Uterus (tissue), 4 donors: Measurements from ENCODE around the gene TEX261. TPM values are rescaled to one million over a fixed set of nuclear protein-coding genes. Genes with fewer than 3 reads are reported as not detected.
"Not testable (repeated sequence)": the region's sequence is repeated elsewhere in the genome, so short reads cannot be mapped to it uniquely, and the experiment has no call there.

ENCODE experiments used
- DNase-seq, 2 donors: peaks; one replicate each; pipeline ENCODE4 v3.0.0-alpha.2; 2019 to 2020
- H3K27ac ChIP-seq, 2 donors: fragments of 200-600 bp; sonication (generic); 1 replicate in 1 of 2; 2 replicates in 1 of 2; pipeline ENCODE4 v1.5.1; 2016 to 2018
- H3K27me3 ChIP-seq, 2 donors: fragments of 200-600 bp; sonication (generic); one replicate each; pipeline ENCODE4 v1.5.1; 2018 to 2019; ENCODE audit warnings: control low read depth in 1 of 2
- H3K36me3 ChIP-seq, 2 donors: fragments of 200-600 bp; sonication (generic); one replicate each; pipeline ENCODE4 v1.5.1; 2019; ENCODE audit warnings: control low read depth in 1 of 2
- H3K4me1 ChIP-seq, 2 donors: fragments of 200-600 bp; sonication (generic); one replicate each; pipeline ENCODE4 v1.5.1; 2018 to 2019; ENCODE audit warnings: control low read depth in 1 of 2
- H3K4me3 ChIP-seq, 2 donors: fragments of 200-600 bp; sonication (generic); 1 replicate in 1 of 2; 2 replicates in 1 of 2; pipeline ENCODE4 v1.5.1; 2018 to 2019; ENCODE audit warnings: mild to moderate bottlenecking in 1 of 2
- H3K9me3 ChIP-seq, 2 donors: fragments of 200-600 bp; sonication (generic); one replicate each; pipeline ENCODE4 v1.5.1; 2019; ENCODE audit warnings: control low read depth in 1 of 2
- POLR2A ChIP-seq, 2 donors: fragments of 450-650 bp; IDR thresholded peaks; one replicate each; pipeline ENCODE4 v1.6.1; 2016; ENCODE audit warnings: antibody characterized with exemption in 2 of 2, mild to moderate bottlenecking in 1 of 2, moderate library complexity in 1 of 2
- intact Hi-C: fragments of 100-400 bp; cut with DNase I; formaldehyde crosslinking; loops from one replicate; pipeline ENCODE4 v1.15.1; 2023; ENCODE audit warnings: low total_unique reads
- total RNA-seq, 4 donors: library from RNA; depleted of rRNA in 3 of 4; stranded (reverse); fragments of >200 nt in 3 of 4; gene quantifications; one replicate each; pipeline versions ENCODE4 v1.1.0 to v1.2.4, GENCODE V29; 2014 to 2023
- TF ChIP-seq, protein P1 (sequence below), 4 experiments: fragments of 200-600 bp in 2 of 4; fragments of 450-650 bp in 2 of 4; sonication (generic) in 2 of 4; IDR thresholded peaks; one replicate each; pipeline ENCODE4 v1.5.1; 2016 to 2019; ENCODE audit warnings: antibody characterized with exemption in 4 of 4, mild to moderate bottlenecking in 2 of 4, moderate library complexity in 1 of 4
- donor health status: DM: yes; HTN: yes; CAD: no.

Gene TEX261
- total RNA-seq, 4 donors from 2014 or later, result 10.2 to 81.8 (median 53.7) TPM

DNA sequence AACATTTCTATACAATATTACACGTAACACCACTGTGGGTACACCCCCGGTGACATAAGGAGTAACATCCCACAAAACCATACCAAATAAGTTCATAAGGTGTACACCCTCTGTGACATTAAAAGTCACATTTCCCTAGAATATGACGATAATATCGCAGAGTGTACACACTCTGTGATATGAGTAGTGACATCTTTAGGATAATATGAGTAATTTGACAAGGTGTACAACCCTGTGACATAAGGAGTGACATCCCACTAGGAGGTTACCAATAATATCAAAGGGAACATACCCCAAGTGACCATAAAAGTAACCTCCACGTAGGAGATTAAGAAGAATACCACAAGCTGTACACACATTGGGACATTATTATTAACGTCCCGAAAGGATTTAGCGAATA, 24.0 kb upstream of the TEX261 start:
- no peak for DNase-seq
- no peak overlapping the region for H3K27ac ChIP-seq
- H3K4me3 ChIP-seq, result no peak overlapping the region
- no peaks in the 10 kb centered on the region for H3K4me1 ChIP-seq
- TF ChIP-seq POLR2A (IDR thresholded peaks at IDR 0.05), result no peak
- TF ChIP-seq, protein P1, sequence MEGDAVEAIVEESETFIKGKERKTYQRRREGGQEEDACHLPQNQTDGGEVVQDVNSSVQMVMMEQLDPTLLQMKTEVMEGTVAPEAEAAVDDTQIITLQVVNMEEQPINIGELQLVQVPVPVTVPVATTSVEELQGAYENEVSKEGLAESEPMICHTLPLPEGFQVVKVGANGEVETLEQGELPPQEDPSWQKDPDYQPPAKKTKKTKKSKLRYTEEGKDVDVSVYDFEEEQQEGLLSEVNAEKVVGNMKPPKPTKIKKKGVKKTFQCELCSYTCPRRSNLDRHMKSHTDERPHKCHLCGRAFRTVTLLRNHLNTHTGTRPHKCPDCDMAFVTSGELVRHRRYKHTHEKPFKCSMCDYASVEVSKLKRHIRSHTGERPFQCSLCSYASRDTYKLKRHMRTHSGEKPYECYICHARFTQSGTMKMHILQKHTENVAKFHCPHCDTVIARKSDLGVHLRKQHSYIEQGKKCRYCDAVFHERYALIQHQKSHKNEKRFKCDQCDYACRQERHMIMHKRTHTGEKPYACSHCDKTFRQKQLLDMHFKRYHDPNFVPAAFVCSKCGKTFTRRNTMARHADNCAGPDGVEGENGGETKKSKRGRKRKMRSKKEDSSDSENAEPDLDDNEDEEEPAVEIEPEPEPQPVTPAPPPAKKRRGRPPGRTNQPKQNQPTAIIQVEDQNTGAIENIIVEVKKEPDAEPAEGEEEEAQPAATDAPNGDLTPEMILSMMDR (IDR thresholded peaks at IDR 0.05), result no peak
- no peaks in the 10 kb centered on the region for H3K27me3 ChIP-seq
- no peaks in the 10 kb centered on the region for H3K36me3 ChIP-seq
- intact Hi-C loops, result no loop called here
- H3K9me3 ChIP-seq, result no peaks in the 10 kb centered on the region

DNA sequence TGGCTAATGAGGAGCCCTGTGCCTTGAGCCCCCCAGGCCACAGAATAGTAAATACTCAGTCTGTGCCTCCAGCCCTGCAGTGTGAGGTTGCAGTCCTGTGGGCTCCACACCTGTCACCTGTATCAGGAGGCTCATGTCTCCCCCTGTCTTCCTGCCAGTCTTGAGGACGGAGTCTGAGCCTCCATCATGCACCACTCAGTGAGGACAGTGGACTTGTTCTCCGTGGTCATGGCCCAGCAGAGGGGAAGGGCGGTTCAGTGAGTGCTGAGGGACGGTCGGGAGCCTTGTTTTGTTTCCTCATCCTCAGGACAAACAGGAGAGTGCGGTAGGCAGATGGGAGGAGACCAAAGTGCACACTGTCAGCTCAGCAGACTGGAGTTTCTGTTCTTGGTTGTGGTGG, 17.1 kb upstream of the TEX261 start:
- DNase-seq, intact Hi-C loops, H3K27me3 ChIP-seq, H3K27ac ChIP-seq, H3K4me3 ChIP-seq, H3K36me3 ChIP-seq, H3K9me3 ChIP-seq, H3K4me1 ChIP-seq: not testable (repeated sequence)

DNA sequence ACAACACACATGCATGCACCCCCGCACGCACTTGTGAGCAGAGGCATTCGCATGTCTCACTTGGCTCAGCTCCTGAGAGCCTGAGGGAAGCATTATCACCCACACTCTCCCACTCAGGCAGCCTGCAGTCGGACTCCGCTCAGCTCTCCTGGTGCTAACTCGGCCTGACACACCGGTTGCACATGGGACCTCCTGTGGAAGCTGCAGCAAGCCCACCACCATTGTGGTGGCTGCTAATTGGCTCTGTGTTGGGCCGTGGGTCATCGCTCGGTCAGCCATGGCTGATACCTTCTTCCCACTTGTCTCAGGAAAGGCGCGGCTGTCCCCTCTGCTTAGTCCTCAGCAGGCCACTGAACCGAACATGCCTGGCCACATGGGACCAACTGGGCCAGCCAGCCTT, 13.7 kb upstream of the TEX261 start:
- no peaks in the 10 kb centered on the region for H3K4me1 ChIP-seq
- H3K27ac ChIP-seq, result no peak overlapping the region
- TF ChIP-seq, protein P1 (IDR thresholded peaks at IDR 0.05), result no peak
- no peak for TF ChIP-seq POLR2A (IDR thresholded peaks at IDR 0.05)
- H3K36me3 ChIP-seq, result no peaks in the 10 kb centered on the region
- H3K9me3 ChIP-seq, result no peaks in the 10 kb centered on the region
- DNase-seq, result no peak
- intact Hi-C loops, result no loop called here
- no peaks in the 10 kb centered on the region for H3K27me3 ChIP-seq
- no peak overlapping the region for H3K4me3 ChIP-seq

DNA sequence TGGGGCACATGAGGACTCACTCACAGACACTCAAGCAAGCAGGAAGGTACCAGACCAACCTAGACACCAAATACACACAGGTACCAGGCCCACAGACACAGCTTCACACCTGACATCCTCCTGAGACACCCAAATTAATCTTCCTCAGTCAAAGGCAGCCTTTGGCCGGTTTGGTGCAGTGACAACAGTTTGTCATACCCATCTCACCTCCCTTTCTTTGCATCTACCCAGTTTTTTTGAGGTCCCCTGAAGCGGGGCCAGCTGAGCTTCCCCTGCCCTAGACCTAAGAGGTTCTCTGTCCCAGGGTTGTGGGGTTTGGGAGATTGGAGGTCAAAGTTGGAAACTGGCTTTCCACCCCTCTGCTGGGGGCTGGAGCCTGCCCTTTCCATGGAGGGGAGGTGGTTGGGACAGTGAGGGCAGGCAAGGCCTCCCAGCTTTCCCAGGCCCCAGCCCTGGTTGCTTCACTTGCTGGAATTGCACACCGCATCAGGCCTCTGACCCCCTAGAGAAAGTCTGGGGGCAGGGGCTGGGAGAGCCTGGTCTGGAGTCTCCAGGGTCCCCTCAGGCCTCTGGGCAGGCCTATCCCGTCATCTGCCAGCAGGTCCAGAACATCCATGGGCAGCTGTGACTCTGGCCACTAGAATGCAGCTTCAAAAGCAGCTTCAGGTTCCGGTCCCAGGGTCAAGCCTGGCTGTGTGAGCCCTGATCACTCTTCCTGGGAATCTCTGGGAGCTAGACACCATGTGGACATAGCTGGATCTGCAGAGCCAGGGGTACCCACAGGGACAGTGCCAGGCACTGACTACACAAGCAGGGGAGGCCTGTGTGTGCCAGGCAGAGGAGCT, 12.5 kb upstream of the TEX261 start:
- Histone ChIP-seq H3K9me3 (no peaks in the 10 kb centered on the region), H3K36me3 (no peaks in the 10 kb centered on the region), H3K4me3 (no peak overlapping the region), H3K4me1 (no peaks in the 10 kb centered on the region), H3K27me3 (no peaks in the 10 kb centered on the region), H3K27ac (no peak overlapping the region)
- DNase-seq, result no peak
- intact Hi-C loops, result no loop called here
- TF ChIP-seq, protein P1 (IDR thresholded peaks at IDR 0.05), result no peak
- no peak for TF ChIP-seq POLR2A (IDR thresholded peaks at IDR 0.05)

DNA sequence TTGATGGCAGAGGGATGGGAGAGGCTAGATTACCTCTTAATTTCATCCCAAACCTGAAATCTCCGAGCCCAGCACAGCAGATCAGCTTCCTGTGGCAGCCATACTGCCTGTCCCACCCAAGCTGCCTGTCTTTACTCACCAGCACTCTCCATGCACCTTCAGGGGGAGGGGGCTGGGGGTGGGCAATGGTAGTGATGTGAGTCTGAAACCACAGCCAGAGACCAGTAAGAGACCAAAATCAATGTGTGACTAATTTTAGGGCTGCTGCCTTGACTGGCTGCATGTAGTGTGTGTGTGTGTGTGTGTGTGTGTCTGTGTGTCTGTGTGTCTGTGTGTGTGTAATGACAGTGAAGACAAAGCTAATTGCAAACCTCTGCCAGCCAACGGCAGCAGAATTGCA, 11.7 kb upstream of the TEX261 start:
- Histone ChIP-seq H3K27ac (no peak overlapping the region), H3K9me3 (no peaks in the 10 kb centered on the region), H3K4me3 (no peak overlapping the region), H3K36me3 (no peaks in the 10 kb centered on the region), H3K27me3 (no peaks in the 10 kb centered on the region), H3K4me1 (no peaks in the 10 kb centered on the region)
- no peak for DNase-seq
- TF ChIP-seq, protein P1 (IDR thresholded peaks at IDR 0.05), result no peak
- intact Hi-C loops, result no loop called here
